Measurements from ENCODE around the gene ZMYM2. TPM values are rescaled to one million over a fixed set of nuclear protein-coding genes. Genes with fewer than 3 reads are reported as not detected.

The ZMYM2 gene
- total RNA-seq, 1 donor from 2014 or later, result 109 TPM

- no peak for TF ChIP-seq EZH2 (IDR thresholded peaks at IDR 0.05; ENCODE audit: insufficient read depth, low read length)
- TF ChIP-seq, protein P1, sequence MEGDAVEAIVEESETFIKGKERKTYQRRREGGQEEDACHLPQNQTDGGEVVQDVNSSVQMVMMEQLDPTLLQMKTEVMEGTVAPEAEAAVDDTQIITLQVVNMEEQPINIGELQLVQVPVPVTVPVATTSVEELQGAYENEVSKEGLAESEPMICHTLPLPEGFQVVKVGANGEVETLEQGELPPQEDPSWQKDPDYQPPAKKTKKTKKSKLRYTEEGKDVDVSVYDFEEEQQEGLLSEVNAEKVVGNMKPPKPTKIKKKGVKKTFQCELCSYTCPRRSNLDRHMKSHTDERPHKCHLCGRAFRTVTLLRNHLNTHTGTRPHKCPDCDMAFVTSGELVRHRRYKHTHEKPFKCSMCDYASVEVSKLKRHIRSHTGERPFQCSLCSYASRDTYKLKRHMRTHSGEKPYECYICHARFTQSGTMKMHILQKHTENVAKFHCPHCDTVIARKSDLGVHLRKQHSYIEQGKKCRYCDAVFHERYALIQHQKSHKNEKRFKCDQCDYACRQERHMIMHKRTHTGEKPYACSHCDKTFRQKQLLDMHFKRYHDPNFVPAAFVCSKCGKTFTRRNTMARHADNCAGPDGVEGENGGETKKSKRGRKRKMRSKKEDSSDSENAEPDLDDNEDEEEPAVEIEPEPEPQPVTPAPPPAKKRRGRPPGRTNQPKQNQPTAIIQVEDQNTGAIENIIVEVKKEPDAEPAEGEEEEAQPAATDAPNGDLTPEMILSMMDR (IDR thresholded peaks at IDR 0.05; ENCODE audit: insufficient read depth, low read depth, low read length), result no peak
These were observed 173.6 kb downstream of the ZMYM2 start for GRCh38 chr13:20132052-20132634.

GRCh38 chr13:20134732-20135131 is 176.2 kb downstream of the ZMYM2 start:
- H3K4me1 ChIP-seq (ENCODE audit: insufficient read depth, low read length), result no peaks in the 10 kb centered on the region
- no peaks in the 10 kb centered on the region for H3K79me2 ChIP-seq (ENCODE audit: insufficient read depth, low read length)
- H3K4me3 ChIP-seq (ENCODE audit: insufficient read depth, low read depth, low read length), result no peak overlapping the region
- H3K4me3 Mint-ChIP-seq (ENCODE audit: unreplicated experiment), result no peak overlapping the region
- H4K20me1 ChIP-seq (ENCODE audit: insufficient read depth, low read length), result no peaks in the 10 kb centered on the region
- no peak overlapping the region for H3K4me2 ChIP-seq (ENCODE audit: low read length)
- H3K4me1 Mint-ChIP-seq (ENCODE audit: low read depth, unreplicated experiment), result no peaks in the 10 kb centered on the region
- no peaks in the 10 kb centered on the region for H3K36me3 ChIP-seq (ENCODE audit: insufficient read depth, low read length)
- DNase-seq (ENCODE audit: low read depth) (no peak), FAIRE-seq (no peak)
- H3K27ac ChIP-seq (ENCODE audit: low read depth, low read length), result no peak overlapping the region
- no peak overlapping the region for H3K9ac ChIP-seq (ENCODE audit: low read length)
- H3K27me3 ChIP-seq (ENCODE audit: insufficient read depth, low read length), result peaks cover 15% of the 10 kb centered on the region
- no peak overlapping the region for H2AFZ ChIP-seq (ENCODE audit: low read depth, low read length)
- H3K36me3 Mint-ChIP-seq (ENCODE audit: low read depth, unreplicated experiment), result no peaks in the 10 kb centered on the region
- TF ChIP-seq, protein P1 (IDR thresholded peaks at IDR 0.05; ENCODE audit: insufficient read depth, low read depth, low read length), result no peak
- no peak for TF ChIP-seq EZH2 (IDR thresholded peaks at IDR 0.05; ENCODE audit: insufficient read depth, low read length)
- no peaks in the 10 kb centered on the region for H3K9me3 Mint-ChIP-seq (ENCODE audit: unreplicated experiment)
- peaks cover 18% of the 10 kb centered on the region for H3K27me3 Mint-ChIP-seq (ENCODE audit: low read depth, unreplicated experiment)
- H3K9me3 ChIP-seq (ENCODE audit: insufficient read depth, low read depth, low read length), result no peaks in the 10 kb centered on the region
- H3K27ac Mint-ChIP-seq (ENCODE audit: unreplicated experiment), result no peak overlapping the region

More at GRCh38 chr13:20132052-20132634, 173.6 kb downstream of the ZMYM2 start:
- H3K9me3 ChIP-seq (ENCODE audit: insufficient read depth, low read depth, low read length), result no peaks in the 10 kb centered on the region
- Mint-ChIP-seq H3K36me3 (ENCODE audit: low read depth, unreplicated experiment) (no peaks in the 10 kb centered on the region), H3K27ac (ENCODE audit: unreplicated experiment) (no peak overlapping the region), H3K4me3 (ENCODE audit: unreplicated experiment) (no peak overlapping the region), H3K4me1 (ENCODE audit: low read depth, unreplicated experiment) (no peaks in the 10 kb centered on the region), H3K9me3 (ENCODE audit: unreplicated experiment) (no peaks in the 10 kb centered on the region), H3K27me3 (ENCODE audit: low read depth, unreplicated experiment) (peaks cover 7% of the 10 kb centered on the region)
- H3K36me3 ChIP-seq (ENCODE audit: insufficient read depth, low read length), result no peaks in the 10 kb centered on the region
- H4K20me1 ChIP-seq (ENCODE audit: insufficient read depth, low read length), result no peaks in the 10 kb centered on the region
- no peaks in the 10 kb centered on the region for H3K79me2 ChIP-seq (ENCODE audit: insufficient read depth, low read length)
- no peak for DNase-seq (ENCODE audit: low read depth)
- H3K4me1 ChIP-seq (ENCODE audit: insufficient read depth, low read length), result peaks cover 15% of the 10 kb centered on the region
- no peak overlapping the region for H3K4me2 ChIP-seq (ENCODE audit: low read length)
- H3K4me3 ChIP-seq (ENCODE audit: insufficient read depth, low read depth, low read length), result no peak overlapping the region
- no peak overlapping the region for H3K27ac ChIP-seq (ENCODE audit: low read depth, low read length)
- no peak overlapping the region for H2AFZ ChIP-seq (ENCODE audit: low read depth, low read length)
- H3K27me3 ChIP-seq (ENCODE audit: insufficient read depth, low read length), result peaks cover 9% of the 10 kb centered on the region
- no peak overlapping the region for H3K9ac ChIP-seq (ENCODE audit: low read length)
- FAIRE-seq, result no peak

Measured in astrocyte (in vitro differentiated cells and primary cell).